OCI-LY7 (cell line): ENCODE results near the gene C2CD4B.

Source experiments
- EZH2phosphoT487 ChIP-seq: fragments of 200-600 bp; sonication (generic); IDR thresholded peaks from 2 replicates; pipeline ENCODE4 v1.6.1; 2018; ENCODE audit warnings: low read depth, borderline replicate concordance, mild to moderate bottlenecking, mixed run types, antibody characterized with exemption, low read length, moderate library complexity, mixed read lengths
- TF ChIP-seq, protein P1 (sequence below): fragments of 200-600 bp; sonication (generic); conservative IDR thresholded peaks from 2 replicates; pipeline ENCODE4 v1.5.1; 2014; ENCODE audit warnings: mild to moderate bottlenecking, antibody characterized with exemption, low read length, moderate library complexity, mixed read lengths

DNA sequence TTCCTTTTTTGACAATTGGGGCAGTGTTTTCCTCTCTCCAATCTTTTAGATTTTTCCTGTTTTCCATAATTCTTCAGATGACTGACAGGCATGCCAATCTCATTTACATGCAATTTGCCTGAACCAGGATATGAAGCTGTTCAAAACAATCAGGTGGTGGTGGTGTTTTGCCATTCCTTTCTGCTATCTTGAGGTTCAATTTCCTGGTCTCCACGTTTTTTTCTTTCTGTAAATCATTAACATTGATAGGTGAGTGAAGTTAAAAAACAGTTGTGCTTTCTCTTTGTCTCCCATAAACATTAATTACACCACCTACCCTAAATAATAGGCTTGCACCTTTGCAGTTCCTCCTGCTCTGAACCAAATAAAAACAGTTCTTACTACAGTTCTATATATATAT is 49.2 kb downstream of the C2CD4B start:
- TF ChIP-seq, protein P1, sequence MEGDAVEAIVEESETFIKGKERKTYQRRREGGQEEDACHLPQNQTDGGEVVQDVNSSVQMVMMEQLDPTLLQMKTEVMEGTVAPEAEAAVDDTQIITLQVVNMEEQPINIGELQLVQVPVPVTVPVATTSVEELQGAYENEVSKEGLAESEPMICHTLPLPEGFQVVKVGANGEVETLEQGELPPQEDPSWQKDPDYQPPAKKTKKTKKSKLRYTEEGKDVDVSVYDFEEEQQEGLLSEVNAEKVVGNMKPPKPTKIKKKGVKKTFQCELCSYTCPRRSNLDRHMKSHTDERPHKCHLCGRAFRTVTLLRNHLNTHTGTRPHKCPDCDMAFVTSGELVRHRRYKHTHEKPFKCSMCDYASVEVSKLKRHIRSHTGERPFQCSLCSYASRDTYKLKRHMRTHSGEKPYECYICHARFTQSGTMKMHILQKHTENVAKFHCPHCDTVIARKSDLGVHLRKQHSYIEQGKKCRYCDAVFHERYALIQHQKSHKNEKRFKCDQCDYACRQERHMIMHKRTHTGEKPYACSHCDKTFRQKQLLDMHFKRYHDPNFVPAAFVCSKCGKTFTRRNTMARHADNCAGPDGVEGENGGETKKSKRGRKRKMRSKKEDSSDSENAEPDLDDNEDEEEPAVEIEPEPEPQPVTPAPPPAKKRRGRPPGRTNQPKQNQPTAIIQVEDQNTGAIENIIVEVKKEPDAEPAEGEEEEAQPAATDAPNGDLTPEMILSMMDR = no peak
- TF ChIP-seq EZH2phosphoT487 = no peak
